WERI-Rb-1 (cell line): ENCODE data around the gene ADAMTSL2.

Experiments
- DNase-seq: peaks from one replicate; pipeline ENCODE4 v3.0.0-alpha.2; 2020
- H3K27ac ChIP-seq: fragments of 250-450 bp; sonication (Bioruptor Pico); 2 replicates; pipeline ENCODE4 v1.5.1; 2020; ENCODE audit warnings: mild to moderate bottlenecking, moderate library complexity
- H3K27me3 ChIP-seq: fragments of 250-450 bp; sonication (Bioruptor Pico); 2 replicates; pipeline ENCODE4 v1.5.1; 2021; ENCODE audit warnings: mild to moderate bottlenecking, low read depth, moderate library complexity; ENCODE audit not compliant: insufficient read depth, severe bottlenecking
- H3K36me3 ChIP-seq: fragments of 250-450 bp; sonication (Bioruptor Pico); 2 replicates; pipeline ENCODE4 v1.5.1; 2020; ENCODE audit warnings: mild to moderate bottlenecking, moderate library complexity
- H3K4me3 ChIP-seq: 2 replicates; pipeline ENCODE4 v1.5.1; 2011; ENCODE audit warnings: low read depth, mild to moderate bottlenecking, control low read depth, low read length
- H3K9me3 ChIP-seq: fragments of 250-450 bp; sonication (Bioruptor Pico); 2 replicates; pipeline ENCODE4 v1.5.1; 2021; ENCODE audit warnings: mild to moderate bottlenecking, moderate library complexity; ENCODE audit not compliant: severe bottlenecking
- TF ChIP-seq, protein P1 (sequence below): IDR thresholded peaks from 2 replicates; pipeline ENCODE4 v1.5.1; 2011; ENCODE audit warnings: low read depth, mild to moderate bottlenecking, control low read depth, inconsistent platforms, low read length

Gene ADAMTSL2

DNA sequence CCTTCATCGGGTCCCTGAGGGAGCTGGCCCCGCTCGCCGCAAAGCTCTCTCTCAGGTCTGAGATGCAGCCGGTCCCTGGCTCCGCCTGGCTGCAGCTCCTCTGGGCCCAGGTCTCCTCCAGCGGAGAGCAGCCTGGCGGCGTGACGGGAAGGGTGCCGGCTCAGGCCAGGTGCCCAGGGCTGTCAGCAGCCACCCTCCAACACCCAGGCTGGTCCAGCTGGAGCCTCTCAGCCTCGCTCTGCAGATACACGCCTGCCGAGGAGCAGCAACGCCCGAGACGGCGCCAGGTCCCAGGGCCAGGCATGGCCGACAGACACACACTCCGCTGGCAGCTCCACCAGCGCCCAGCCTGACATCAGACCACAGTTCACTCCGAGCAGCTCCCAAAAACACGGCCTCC is 49.1 kb downstream of the ADAMTSL2 start:
- Histone ChIP-seq H3K4me3 (no peak overlapping the region), H3K27me3 (no peaks in the 10 kb centered on the region), H3K27ac (no peak overlapping the region), H3K36me3 (no peaks in the 10 kb centered on the region), H3K9me3 (peaks cover 4% of the 10 kb centered on the region)
- TF ChIP-seq, protein P1, sequence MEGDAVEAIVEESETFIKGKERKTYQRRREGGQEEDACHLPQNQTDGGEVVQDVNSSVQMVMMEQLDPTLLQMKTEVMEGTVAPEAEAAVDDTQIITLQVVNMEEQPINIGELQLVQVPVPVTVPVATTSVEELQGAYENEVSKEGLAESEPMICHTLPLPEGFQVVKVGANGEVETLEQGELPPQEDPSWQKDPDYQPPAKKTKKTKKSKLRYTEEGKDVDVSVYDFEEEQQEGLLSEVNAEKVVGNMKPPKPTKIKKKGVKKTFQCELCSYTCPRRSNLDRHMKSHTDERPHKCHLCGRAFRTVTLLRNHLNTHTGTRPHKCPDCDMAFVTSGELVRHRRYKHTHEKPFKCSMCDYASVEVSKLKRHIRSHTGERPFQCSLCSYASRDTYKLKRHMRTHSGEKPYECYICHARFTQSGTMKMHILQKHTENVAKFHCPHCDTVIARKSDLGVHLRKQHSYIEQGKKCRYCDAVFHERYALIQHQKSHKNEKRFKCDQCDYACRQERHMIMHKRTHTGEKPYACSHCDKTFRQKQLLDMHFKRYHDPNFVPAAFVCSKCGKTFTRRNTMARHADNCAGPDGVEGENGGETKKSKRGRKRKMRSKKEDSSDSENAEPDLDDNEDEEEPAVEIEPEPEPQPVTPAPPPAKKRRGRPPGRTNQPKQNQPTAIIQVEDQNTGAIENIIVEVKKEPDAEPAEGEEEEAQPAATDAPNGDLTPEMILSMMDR = no peak
- DNase-seq = no peak

DNA sequence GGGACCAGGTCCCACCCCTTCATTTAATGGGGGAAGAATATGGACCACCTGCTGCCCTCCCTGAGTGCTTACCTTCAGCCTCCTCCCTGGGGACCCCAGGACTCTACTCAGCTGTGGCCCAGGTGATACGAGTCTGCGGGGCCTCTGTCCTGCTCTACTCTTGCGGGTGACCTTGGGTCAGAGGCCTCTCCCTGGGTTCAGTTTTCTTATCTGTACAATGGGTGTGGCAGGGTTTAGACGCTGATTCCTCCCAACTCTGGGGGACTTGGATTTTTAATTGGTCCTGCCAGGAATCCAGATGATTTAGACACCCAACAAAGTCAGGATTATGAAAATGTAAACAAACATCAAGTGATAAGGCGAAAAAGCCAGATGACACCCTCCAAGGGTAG is 49.7 kb downstream of the ADAMTSL2 start:
- TF ChIP-seq, protein P1 = no peak

DNA sequence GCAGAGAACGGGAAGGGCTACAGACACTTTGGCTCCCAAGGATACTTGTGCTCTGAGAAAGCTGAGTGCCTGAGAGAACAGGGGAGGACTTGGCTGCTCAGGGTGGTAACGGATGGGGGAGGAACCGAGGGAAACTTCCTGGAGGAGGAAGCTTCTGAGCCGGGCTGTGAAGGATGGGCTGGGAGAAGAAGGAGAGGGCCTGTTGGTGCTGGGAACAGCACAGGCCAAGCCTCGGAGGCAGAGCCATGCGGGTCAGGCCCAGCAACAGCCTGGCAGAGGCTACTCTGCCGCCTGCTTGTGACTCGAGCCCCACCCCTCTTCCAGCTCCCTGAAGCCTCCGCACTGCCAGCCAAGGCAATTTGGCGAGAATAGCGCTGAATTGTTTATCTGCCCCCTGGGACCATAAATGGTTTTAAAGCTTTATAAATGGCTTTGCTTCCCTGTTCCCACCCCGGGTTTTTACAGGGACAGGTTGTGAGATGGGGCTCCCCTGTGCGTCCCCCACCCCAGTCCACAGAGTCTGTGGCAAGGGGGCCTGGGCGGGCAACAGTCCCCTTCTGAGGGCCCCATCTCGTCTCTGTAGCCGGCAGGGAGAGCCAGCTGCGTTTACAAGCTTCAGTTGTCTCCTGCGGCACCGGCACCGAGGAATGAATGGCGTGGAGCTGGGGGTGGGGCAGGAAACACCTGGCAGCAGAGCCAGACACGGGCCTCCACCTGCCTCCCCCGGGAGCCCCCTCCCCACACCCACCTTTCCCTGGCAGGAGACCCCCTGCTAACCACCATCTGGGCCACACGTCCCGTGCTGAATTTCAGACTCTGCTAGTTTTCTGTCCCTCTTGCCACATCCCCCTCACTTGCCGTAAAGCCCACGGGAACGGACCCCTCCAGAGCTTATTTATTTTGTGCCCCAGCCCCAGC is 50.3 kb downstream of the ADAMTSL2 start:
- peaks cover 4% of the 10 kb centered on the region for H3K9me3 ChIP-seq
- TF ChIP-seq, protein P1 = no peak
- H3K4me3 ChIP-seq = no peak overlapping the region
- no peaks in the 10 kb centered on the region for H3K27me3 ChIP-seq
- H3K36me3 ChIP-seq = no peaks in the 10 kb centered on the region
- peak overlapping the region; percentile 41; the same call in 1 of the 2 replicates for H3K27ac ChIP-seq
- no peak for DNase-seq

More for the DNA sequence above, 49.7 kb downstream of the ADAMTSL2 start:
- DNase-seq = no peak
- Histone ChIP-seq H3K36me3 (no peaks in the 10 kb centered on the region), H3K9me3 (peaks cover 4% of the 10 kb centered on the region), H3K27ac (no peak overlapping the region), H3K4me3 (no peak overlapping the region), H3K27me3 (no peaks in the 10 kb centered on the region)

DNA sequence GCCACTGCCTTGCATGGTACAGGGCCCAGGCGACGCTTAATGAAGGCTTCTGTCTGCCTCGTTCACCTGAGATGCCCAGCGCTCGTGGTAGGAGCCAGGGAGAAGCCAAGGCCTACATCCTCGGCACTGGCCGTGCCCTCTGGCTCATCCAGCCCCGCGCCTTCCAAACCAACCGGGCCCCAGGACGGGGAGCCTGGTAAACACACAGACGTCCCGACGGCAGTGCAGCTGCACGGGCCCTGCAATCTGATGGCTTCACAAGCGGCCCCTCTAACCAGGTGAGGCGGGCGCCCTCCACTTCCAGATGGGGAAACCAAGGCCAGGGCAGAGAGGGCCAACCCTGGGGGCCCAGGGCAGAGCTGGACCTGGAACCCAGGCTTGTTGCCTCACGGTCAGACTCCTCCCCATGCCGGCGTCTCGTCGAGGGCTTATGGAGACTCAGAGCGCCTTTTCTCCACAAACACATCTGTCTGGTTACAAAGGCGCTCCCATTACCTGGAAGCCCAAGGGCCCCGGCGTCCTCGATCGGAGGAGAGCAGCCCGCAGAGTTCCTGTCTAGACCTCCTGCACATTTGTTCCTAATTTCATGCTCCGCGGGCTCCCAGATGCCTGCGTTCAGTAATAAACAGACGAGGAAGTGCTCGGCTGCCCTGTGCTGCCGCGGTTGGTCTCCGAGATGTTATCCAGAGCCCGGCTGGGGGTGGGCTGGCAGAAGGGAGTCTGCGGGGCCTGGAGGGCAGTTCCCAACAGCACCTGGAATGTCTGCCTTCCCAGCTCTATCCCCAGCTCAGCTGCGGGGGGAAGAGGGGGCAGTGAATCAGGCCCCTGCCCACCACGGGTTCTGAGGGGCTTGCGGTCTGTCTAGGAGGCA is 51.2 kb downstream of the ADAMTSL2 start:
- peak overlapping the region; percentile 26; the same call in 1 of the 2 replicates for H3K27ac ChIP-seq
- no peaks in the 10 kb centered on the region for H3K36me3 ChIP-seq
- peaks cover 4% of the 10 kb centered on the region for H3K9me3 ChIP-seq
- no peaks in the 10 kb centered on the region for H3K27me3 ChIP-seq
- TF ChIP-seq, protein P1 = no peak
- no peak for DNase-seq
- no peak overlapping the region for H3K4me3 ChIP-seq

DNA sequence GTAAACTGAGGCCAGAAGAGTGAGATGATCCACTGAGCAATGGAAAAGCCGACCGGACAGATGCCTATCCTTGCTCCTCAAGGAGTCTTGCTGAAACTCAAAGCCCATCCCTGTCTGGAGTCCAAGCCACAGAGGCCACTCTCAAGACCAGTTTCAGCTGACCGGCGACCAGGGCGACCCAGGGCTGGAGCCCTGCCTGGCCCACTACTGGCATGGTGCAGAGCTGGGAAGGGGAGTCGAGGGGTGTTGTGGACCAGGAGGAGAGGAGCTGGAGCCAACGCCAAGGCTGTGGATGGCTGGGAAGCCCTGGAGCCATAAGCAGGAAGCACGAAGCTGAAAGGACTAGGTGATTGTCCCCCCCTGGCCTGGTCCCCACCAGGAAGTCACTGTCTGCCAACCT is 52.5 kb downstream of the ADAMTSL2 start:
- Histone ChIP-seq H3K9me3 (peaks cover 4% of the 10 kb centered on the region), H3K27me3 (no peaks in the 10 kb centered on the region), H3K36me3 (no peaks in the 10 kb centered on the region), H3K27ac (no peak overlapping the region), H3K4me3 (no peak overlapping the region)
- DNase-seq = no peak
- TF ChIP-seq, protein P1 = no peak
